Measurements from ENCODE around the gene CUL4A.

DNA sequence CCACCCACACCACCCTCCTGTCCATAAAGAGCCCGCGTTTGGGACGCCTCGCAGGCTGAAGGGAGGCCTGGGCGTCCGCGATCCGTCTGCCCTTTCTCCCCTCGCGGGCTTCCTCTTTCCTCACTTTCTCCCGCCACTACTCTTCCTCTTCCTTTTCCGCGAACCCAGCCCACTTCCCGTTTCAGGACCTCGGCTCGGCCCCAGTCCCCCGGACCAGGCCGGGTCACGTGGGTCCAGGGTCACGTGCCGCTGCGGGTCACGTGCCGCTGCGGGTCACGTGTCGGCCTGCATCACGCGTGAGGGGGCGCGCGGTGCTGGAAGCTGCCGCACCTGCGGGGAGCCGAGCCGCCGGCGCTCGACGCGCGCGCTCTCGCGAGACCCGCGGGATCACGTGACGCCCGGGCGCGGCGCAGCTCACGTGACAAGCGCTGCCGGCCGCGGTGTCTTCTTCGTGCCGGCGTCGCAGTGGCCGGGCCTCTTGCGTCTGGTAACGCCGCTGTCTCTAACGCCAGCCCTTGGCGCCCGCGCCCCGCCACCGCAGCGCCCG is 87.5 kb downstream of the CUL4A start, which contains the start of gene LAMP1:
- TF ChIP-seq, protein P1, sequence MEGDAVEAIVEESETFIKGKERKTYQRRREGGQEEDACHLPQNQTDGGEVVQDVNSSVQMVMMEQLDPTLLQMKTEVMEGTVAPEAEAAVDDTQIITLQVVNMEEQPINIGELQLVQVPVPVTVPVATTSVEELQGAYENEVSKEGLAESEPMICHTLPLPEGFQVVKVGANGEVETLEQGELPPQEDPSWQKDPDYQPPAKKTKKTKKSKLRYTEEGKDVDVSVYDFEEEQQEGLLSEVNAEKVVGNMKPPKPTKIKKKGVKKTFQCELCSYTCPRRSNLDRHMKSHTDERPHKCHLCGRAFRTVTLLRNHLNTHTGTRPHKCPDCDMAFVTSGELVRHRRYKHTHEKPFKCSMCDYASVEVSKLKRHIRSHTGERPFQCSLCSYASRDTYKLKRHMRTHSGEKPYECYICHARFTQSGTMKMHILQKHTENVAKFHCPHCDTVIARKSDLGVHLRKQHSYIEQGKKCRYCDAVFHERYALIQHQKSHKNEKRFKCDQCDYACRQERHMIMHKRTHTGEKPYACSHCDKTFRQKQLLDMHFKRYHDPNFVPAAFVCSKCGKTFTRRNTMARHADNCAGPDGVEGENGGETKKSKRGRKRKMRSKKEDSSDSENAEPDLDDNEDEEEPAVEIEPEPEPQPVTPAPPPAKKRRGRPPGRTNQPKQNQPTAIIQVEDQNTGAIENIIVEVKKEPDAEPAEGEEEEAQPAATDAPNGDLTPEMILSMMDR (conservative IDR thresholded peaks at IDR 0.05; ENCODE audit: low read depth in 2 of 2) = 0 out of 4 replicates have a peak, but pooled peaks of 1 of the 2 experiments have one; percentile 9
- TF ChIP-seq POLR2AphosphoS5 (IDR thresholded peaks at IDR 0.05; ENCODE audit: low read depth) (peak; percentile 56; the same call in 1 of the 2 replicates), EZH2 (IDR thresholded peaks at IDR 0.05; ENCODE audit: low read depth, unreplicated experiment) (no peak), ZNF331 (CRISPR knock-in tag; IDR thresholded peaks at IDR 0.05; ENCODE audit: low read depth) (peak; percentile 2; the same call in 1 of the 2 replicates), STAT1 (IDR thresholded peaks at IDR 0.05; ENCODE audit: unreplicated experiment) (no peak), CREB1 (CRISPR knock-in tag; IDR thresholded peaks at IDR 0.05; ENCODE audit: low read depth) (peak; percentile 92), EZH2phosphoT487 (IDR thresholded peaks at IDR 0.05; ENCODE audit: unreplicated experiment) (no peak), ZNF114 (CRISPR knock-in tag; IDR thresholded peaks at IDR 0.05) (no peak), JUNB (IDR thresholded peaks at IDR 0.05; ENCODE audit: unreplicated experiment) (no peak)
- TF ChIP-seq, protein P2, sequence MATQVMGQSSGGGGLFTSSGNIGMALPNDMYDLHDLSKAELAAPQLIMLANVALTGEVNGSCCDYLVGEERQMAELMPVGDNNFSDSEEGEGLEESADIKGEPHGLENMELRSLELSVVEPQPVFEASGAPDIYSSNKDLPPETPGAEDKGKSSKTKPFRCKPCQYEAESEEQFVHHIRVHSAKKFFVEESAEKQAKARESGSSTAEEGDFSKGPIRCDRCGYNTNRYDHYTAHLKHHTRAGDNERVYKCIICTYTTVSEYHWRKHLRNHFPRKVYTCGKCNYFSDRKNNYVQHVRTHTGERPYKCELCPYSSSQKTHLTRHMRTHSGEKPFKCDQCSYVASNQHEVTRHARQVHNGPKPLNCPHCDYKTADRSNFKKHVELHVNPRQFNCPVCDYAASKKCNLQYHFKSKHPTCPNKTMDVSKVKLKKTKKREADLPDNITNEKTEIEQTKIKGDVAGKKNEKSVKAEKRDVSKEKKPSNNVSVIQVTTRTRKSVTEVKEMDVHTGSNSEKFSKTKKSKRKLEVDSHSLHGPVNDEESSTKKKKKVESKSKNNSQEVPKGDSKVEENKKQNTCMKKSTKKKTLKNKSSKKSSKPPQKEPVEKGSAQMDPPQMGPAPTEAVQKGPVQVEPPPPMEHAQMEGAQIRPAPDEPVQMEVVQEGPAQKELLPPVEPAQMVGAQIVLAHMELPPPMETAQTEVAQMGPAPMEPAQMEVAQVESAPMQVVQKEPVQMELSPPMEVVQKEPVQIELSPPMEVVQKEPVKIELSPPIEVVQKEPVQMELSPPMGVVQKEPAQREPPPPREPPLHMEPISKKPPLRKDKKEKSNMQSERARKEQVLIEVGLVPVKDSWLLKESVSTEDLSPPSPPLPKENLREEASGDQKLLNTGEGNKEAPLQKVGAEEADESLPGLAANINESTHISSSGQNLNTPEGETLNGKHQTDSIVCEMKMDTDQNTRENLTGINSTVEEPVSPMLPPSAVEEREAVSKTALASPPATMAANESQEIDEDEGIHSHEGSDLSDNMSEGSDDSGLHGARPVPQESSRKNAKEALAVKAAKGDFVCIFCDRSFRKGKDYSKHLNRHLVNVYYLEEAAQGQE (IDR thresholded peaks at IDR 0.05; ENCODE audit: unreplicated experiment) = no peak
- TF ChIP-seq, protein P3, sequence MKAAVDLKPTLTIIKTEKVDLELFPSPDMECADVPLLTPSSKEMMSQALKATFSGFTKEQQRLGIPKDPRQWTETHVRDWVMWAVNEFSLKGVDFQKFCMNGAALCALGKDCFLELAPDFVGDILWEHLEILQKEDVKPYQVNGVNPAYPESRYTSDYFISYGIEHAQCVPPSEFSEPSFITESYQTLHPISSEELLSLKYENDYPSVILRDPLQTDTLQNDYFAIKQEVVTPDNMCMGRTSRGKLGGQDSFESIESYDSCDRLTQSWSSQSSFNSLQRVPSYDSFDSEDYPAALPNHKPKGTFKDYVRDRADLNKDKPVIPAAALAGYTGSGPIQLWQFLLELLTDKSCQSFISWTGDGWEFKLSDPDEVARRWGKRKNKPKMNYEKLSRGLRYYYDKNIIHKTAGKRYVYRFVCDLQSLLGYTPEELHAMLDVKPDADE (IDR thresholded peaks at IDR 0.05) = peak; percentile 77
